H1 (cell line): ENCODE data around the gene COL11A1. TPM values are rescaled to one million over a fixed set of nuclear protein-coding genes. Genes with fewer than 3 reads are reported as not detected.
"Not testable (repeated sequence)": the region's sequence is repeated elsewhere in the genome, so short reads cannot be mapped to it uniquely, and the experiment has no call there.

Experiments used
- CTCF ChIA-PET: fragments of 300-600 bp; sonication (Branson Sonifier 250); formaldehyde crosslinking; loops from one replicate; lab custom pipeline; 2021; ENCODE audit not compliant: partially characterized antibody; lab: Charles Lee
- POLR2A ChIA-PET: fragments of 300-600 bp; sonication (Branson Sonifier 250); formaldehyde crosslinking; loops from one replicate; lab custom pipeline; 2021; ENCODE audit warnings: inconsistent platforms; ENCODE audit not compliant: partially characterized antibody; lab: Charles Lee
- DNase-seq, 2 experiments: peaks; one replicate each; pipeline versions ENCODE4 v3.0.0 to v3.0.0-alpha.2; 2010 to 2022; ENCODE audit warnings: low spot score in 2 of 2, low read depth in 1 of 2, mixed read lengths in 1 of 2
- FAIRE-seq: peaks from 2 replicates; lab custom pipeline; 2011; peaks lifted over from hg19 to GRCh38; lab: Jason Lieb, UNC
- H2AFZ ChIP-seq: 2 replicates; pipeline ENCODE4 v1.8.1; 2012; ENCODE audit warnings: low read length, inconsistent platforms
- H2AK5ac ChIP-seq: 2 replicates; pipeline ENCODE4 v1.6.1; 2013; ENCODE audit warnings: low read depth, low read length
- H2BK120ac ChIP-seq: replicated peaks from 2 replicates; pipeline ENCODE3; 2013; ENCODE audit warnings: low read depth, low read length, inconsistent platforms
- H2BK12ac ChIP-seq: 2 replicates; pipeline ENCODE4 v1.6.1; 2013; ENCODE audit warnings: low read depth, low read length
- H2BK15ac ChIP-seq: 2 replicates; pipeline ENCODE4 v1.6.1; 2013; ENCODE audit warnings: low read length
- H2BK20ac ChIP-seq: 2 replicates; pipeline ENCODE4 v1.6.1; 2013; ENCODE audit warnings: low read length
- H2BK5ac ChIP-seq: 2 replicates; pipeline ENCODE4 v1.6.1; 2013; ENCODE audit warnings: low read depth, low read length
- H3K14ac ChIP-seq: 2 replicates; pipeline ENCODE4 v1.6.1; 2013; ENCODE audit warnings: inconsistent platforms; ENCODE audit not compliant: insufficient read length
- H3K18ac ChIP-seq: 2 replicates; pipeline ENCODE4 v1.6.1; 2013; ENCODE audit warnings: low read length; ENCODE audit errors: extremely low read depth
- H3K23ac ChIP-seq: 2 replicates; pipeline ENCODE4 v1.6.1; 2013; ENCODE audit warnings: inconsistent platforms; ENCODE audit not compliant: insufficient read length
- H3K23me2 ChIP-seq: 2 replicates; pipeline ENCODE4 v1.6.1; 2013; ENCODE audit warnings: low read depth, low read length
- H3K27ac ChIP-seq: 2 replicates; pipeline ENCODE4 v1.6.1; 2011; ENCODE audit warnings: low read depth, low read length, inconsistent platforms
- H3K27me3 ChIP-seq, 4 experiments: replicated peaks in 1 of 4; 1 replicate in 1 of 4; 2 replicates in 3 of 4; pipeline versions ENCODE4 v1.6.1 to v1.8.1; 2011 to 2013; ENCODE audit warnings: low read length in 3 of 4, mild to moderate bottlenecking in 3 of 4, inconsistent platforms in 2 of 4, mixed read lengths in 2 of 4, moderate library complexity in 1 of 4; ENCODE audit not compliant: control insufficient read depth in 3 of 4, insufficient read depth in 3 of 4; ENCODE audit errors: extremely low read depth in 1 of 4
- H3K36me3 ChIP-seq, 4 experiments: 2 replicates each; pipeline versions ENCODE4 v1.6.1 to v1.8.1; 2011 to 2013; ENCODE audit warnings: mild to moderate bottlenecking in 4 of 4, low read length in 3 of 4, moderate library complexity in 2 of 4, control low read depth in 1 of 4, inconsistent platforms in 1 of 4; ENCODE audit not compliant: insufficient read depth in 4 of 4, control insufficient read depth in 2 of 4
- H3K4ac ChIP-seq: replicated peaks from 2 replicates; pipeline ENCODE3; 2013; ENCODE audit warnings: low read length, low read depth, mixed read lengths, inconsistent platforms; ENCODE audit not compliant: insufficient read length
- H3K4me1 ChIP-seq, 4 experiments: replicated peaks in 1 of 4; 1 replicate in 1 of 4; 2 replicates in 3 of 4; pipeline versions ENCODE4 v1.6.1 to v1.8.1; 2011 to 2013; ENCODE audit warnings: low read length in 3 of 4, inconsistent platforms in 2 of 4, mixed read lengths in 1 of 4; ENCODE audit not compliant: insufficient read depth in 4 of 4, control insufficient read depth in 3 of 4
- H3K4me2 ChIP-seq, 2 experiments: 2 replicates each; pipeline versions ENCODE4 v1.6.1 to v1.8.1; 2011 to 2013; ENCODE audit warnings: low read depth in 2 of 2, low read length in 2 of 2, control low read depth in 1 of 2, inconsistent platforms in 1 of 2, mild to moderate bottlenecking in 1 of 2; ENCODE audit not compliant: insufficient read depth in 1 of 2
- H3K4me3 ChIP-seq, 4 experiments: fragments of 200-600, 300-600 bp in 1 of 4; sonication (generic), shearing (Covaris generic), sonication (Bioruptor Twin) in 1 of 4; 2 replicates each; pipeline versions ENCODE4 v1.5.1 to v1.8.1; 2011 to 2016; ENCODE audit warnings: low read length in 4 of 4, low read depth in 3 of 4, control low read depth in 2 of 4, inconsistent platforms in 2 of 4, mild to moderate bottlenecking in 2 of 4, mixed read lengths in 1 of 4, moderate library complexity in 1 of 4; ENCODE audit not compliant: insufficient read depth in 2 of 4; ENCODE audit errors: extremely low read depth in 1 of 4
- H3K56ac ChIP-seq: replicated peaks from 2 replicates; pipeline ENCODE3; 2013; ENCODE audit warnings: low read depth, mild to moderate bottlenecking, mixed read lengths, low read length, inconsistent platforms; ENCODE audit not compliant: insufficient read length
- H3K79me1 ChIP-seq: 2 replicates; pipeline ENCODE4 v1.6.1; 2013; ENCODE audit warnings: low read depth, low read length, control low read depth
- H3K79me2 ChIP-seq, 2 experiments: 2 replicates each; pipeline versions ENCODE4 v1.6.1 to v1.8.1; 2012 to 2013; ENCODE audit warnings: low read length in 2 of 2, mild to moderate bottlenecking in 2 of 2, inconsistent platforms in 1 of 2; ENCODE audit not compliant: insufficient read depth in 2 of 2, control insufficient read depth in 1 of 2
- H3K9ac ChIP-seq, 4 experiments: replicated peaks in 1 of 4; 1 replicate in 1 of 4; 2 replicates in 3 of 4; pipeline versions ENCODE4 v1.6.1 to v1.8.1; 2011 to 2013; ENCODE audit warnings: low read depth in 3 of 4, low read length in 3 of 4, control low read depth in 2 of 4, mild to moderate bottlenecking in 2 of 4, moderate library complexity in 2 of 4, inconsistent platforms in 1 of 4; ENCODE audit errors: extremely low read depth in 1 of 4
- H3K9me3 ChIP-seq, 2 experiments: 2 replicates each; pipeline versions ENCODE4 v1.6.1 to v1.8.1; 2012 to 2013; ENCODE audit warnings: mild to moderate bottlenecking in 2 of 2, moderate library complexity in 2 of 2, control low read depth in 1 of 2, inconsistent platforms in 1 of 2, low read depth in 1 of 2, low read length in 1 of 2, mixed read lengths in 1 of 2; ENCODE audit not compliant: insufficient read depth in 2 of 2
- H4K20me1 ChIP-seq, 2 experiments: replicated peaks in 1 of 2; 2 replicates each; pipeline versions ENCODE3 to v1.8.1; 2011 to 2013; ENCODE audit warnings: inconsistent platforms in 2 of 2, low read length in 2 of 2, mild to moderate bottlenecking in 1 of 2; ENCODE audit not compliant: insufficient read depth in 2 of 2, control insufficient read depth in 1 of 2
- H4K5ac ChIP-seq: 2 replicates; pipeline ENCODE4 v1.6.1; 2013; ENCODE audit warnings: low read length, low read depth, mixed read lengths, inconsistent platforms; ENCODE audit not compliant: insufficient read length
- H4K8ac ChIP-seq: 2 replicates; pipeline ENCODE4 v1.8.0; 2013; ENCODE audit warnings: mild to moderate bottlenecking, moderate library complexity, low read length, inconsistent platforms; ENCODE audit not compliant: insufficient read depth; ENCODE audit errors: extremely low read depth
- H4K91ac ChIP-seq: replicated peaks from 2 replicates; pipeline ENCODE3; 2013; ENCODE audit warnings: low read length, mixed read lengths, inconsistent platforms; ENCODE audit not compliant: insufficient read length
- WGBS, 2 experiments: shearing (Covaris generic) in 1 of 2; methylation state at CpG; one replicate each; pipeline versions ENCODE4 v1.1.6 to v1.1.7; 2013 to 2015; ENCODE audit warnings: low lambda C conversion rate in 2 of 2, mixed read lengths in 2 of 2, inconsistent platforms in 1 of 2, low coverage in 1 of 2, missing lambda C conversion rate in 1 of 2; ENCODE audit not compliant: insufficient replicate concordance in 2 of 2, insufficient coverage in 1 of 2, insufficient read length in 1 of 2; ENCODE audit errors: extremely low coverage in 1 of 2, missing lambda C conversion rate in 1 of 2; 5-methylcytosine and 5-hydroxymethylcytosine counted together
- polyA plus RNA-seq, 7 experiments: library from polyadenylated mRNA; depleted of rRNA in 3 of 7; stranded (reverse) in 5 of 7; unstranded in 2 of 7; fragments of >200 nt in 5 of 7; fragments of 200-250 nt in 2 of 7; gene quantifications; 1 replicate in 5 of 7; 2 replicates in 1 of 7; 4 replicates in 1 of 7; pipeline versions ENCODE4 v1.2.1 to v1.2.3, GENCODE V29; 2011 to 2013; ENCODE audit warnings: missing spikeins in 2 of 7, mixed read lengths in 2 of 7
- total RNA-seq: library from RNA; stranded (reverse); fragmentation: NEBNext Ultra II Directional; extraction: Animal tissue kit (Norgen Biotek cat#: 25700); gene quantifications from 2 replicates; pipeline ENCODE4 v1.2.1, GENCODE V29; 2021

COL11A1 gene
- total and polyA plus RNA-seq, 2 of the 8 experiments (the other 6 are each of a cell fraction or from before 2014, with no cell fraction given), result 4.0 to 27.9 TPM

DNA sequence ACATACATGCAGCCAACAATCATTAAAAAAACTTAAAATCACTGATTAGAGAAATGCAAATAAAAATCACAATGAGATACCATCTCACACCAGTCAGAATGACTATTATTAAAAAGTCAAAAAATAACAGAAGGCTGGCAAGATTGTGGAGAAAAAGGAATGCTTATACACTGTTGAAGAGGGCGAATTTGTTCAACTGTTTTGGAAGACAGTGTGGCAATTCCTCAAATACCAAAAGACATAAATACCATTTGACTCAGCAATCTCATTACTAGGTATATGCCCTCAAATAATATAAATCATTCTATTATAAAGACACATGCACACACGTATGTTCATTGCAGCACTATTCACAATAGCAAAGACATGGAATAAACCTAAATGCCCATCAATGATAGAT is 19.9 kb upstream of the COL11A1 start:
- H3K27me3 ChIP-seq, H2AFZ ChIP-seq, DNase-seq, H3K4ac ChIP-seq, H3K9ac ChIP-seq, POLR2A ChIA-PET, H2BK5ac ChIP-seq, H3K56ac ChIP-seq, H3K14ac ChIP-seq, H3K4me1 ChIP-seq, H3K23me2 ChIP-seq, H2BK20ac ChIP-seq, FAIRE-seq, H3K36me3 ChIP-seq, H3K79me2 ChIP-seq, H4K20me1 ChIP-seq, H3K79me1 ChIP-seq, H2BK120ac ChIP-seq, H4K91ac ChIP-seq, H4K8ac ChIP-seq, H2AK5ac ChIP-seq, H2BK12ac ChIP-seq, H3K9me3 ChIP-seq, H3K23ac ChIP-seq, H3K4me2 ChIP-seq, H3K18ac ChIP-seq, H2BK15ac ChIP-seq, H3K4me3 ChIP-seq, H3K27ac ChIP-seq, H4K5ac ChIP-seq: not testable (repeated sequence)
- 87% methylated on average over 2 of the region's 2 CpGs; no CpG with 5 or more reads in 1 of the 2 experiments for WGBS, 2 experiments
- CTCF ChIA-PET, result interaction anchor here (0.9 kb wide), 1 partner anchor 352 kb away, joined by 3 read pairs; no protein-coding TSS in a partner anchor
